Kidney epithelial cell (primary cell): ENCODE measurements around the gene DHPS. TPM values are rescaled to one million over a fixed set of nuclear protein-coding genes. Genes with fewer than 3 reads are reported as not detected.

Source experiments
- DNase-seq: peaks from one replicate; pipeline ENCODE4 v3.0.0-alpha.2; 2010; ENCODE audit warnings: low read depth
- H3K27me3 ChIP-seq: 2 replicates; pipeline ENCODE4 v1.6.0; 2011; ENCODE audit warnings: low read length; ENCODE audit not compliant: control insufficient read depth, insufficient read depth
- H3K36me3 ChIP-seq: 2 replicates; pipeline ENCODE4 v1.5.1; 2011; ENCODE audit warnings: low read length; ENCODE audit not compliant: control insufficient read depth, insufficient read depth
- H3K4me3 ChIP-seq: 2 replicates; pipeline ENCODE4 v1.5.1; 2011; ENCODE audit warnings: low read depth, mild to moderate bottlenecking, control low read depth, low read length
- total RNA-seq: library from RNA; depleted of rRNA; stranded (reverse); fragments of >200 nt; gene quantifications from 2 replicates; pipeline ENCODE4 v1.2.3, GENCODE V29; 2015
- TF ChIP-seq, protein P1 (sequence below): IDR thresholded peaks from 2 replicates; pipeline ENCODE4 v1.5.1; 2011; ENCODE audit warnings: mild to moderate bottlenecking, moderate library complexity, low read length, control low read depth, inconsistent platforms; ENCODE audit not compliant: insufficient read depth, poor library complexity, severe bottlenecking

Gene DHPS
- total RNA-seq, 1 donor from 2014 or later: 127 TPM

GRCh38 chr19:12723641-12724426, 42.2 kb upstream of the DHPS start, which contains the start of gene TNPO2:
TNPO2 (minus strand) TSS chr19:12723932; CDS start chr19:12720977, 2,955 bp downstream.
- no peaks in the 10 kb centered on the region for H3K27me3 ChIP-seq
- H3K4me3 ChIP-seq: peak within 1 kb of the TSS; percentile 40
- H3K36me3 ChIP-seq: peaks cover 4% of the 10 kb centered on the region
- TF ChIP-seq, protein P1, sequence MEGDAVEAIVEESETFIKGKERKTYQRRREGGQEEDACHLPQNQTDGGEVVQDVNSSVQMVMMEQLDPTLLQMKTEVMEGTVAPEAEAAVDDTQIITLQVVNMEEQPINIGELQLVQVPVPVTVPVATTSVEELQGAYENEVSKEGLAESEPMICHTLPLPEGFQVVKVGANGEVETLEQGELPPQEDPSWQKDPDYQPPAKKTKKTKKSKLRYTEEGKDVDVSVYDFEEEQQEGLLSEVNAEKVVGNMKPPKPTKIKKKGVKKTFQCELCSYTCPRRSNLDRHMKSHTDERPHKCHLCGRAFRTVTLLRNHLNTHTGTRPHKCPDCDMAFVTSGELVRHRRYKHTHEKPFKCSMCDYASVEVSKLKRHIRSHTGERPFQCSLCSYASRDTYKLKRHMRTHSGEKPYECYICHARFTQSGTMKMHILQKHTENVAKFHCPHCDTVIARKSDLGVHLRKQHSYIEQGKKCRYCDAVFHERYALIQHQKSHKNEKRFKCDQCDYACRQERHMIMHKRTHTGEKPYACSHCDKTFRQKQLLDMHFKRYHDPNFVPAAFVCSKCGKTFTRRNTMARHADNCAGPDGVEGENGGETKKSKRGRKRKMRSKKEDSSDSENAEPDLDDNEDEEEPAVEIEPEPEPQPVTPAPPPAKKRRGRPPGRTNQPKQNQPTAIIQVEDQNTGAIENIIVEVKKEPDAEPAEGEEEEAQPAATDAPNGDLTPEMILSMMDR: no peak
- peak; percentile 21 for DNase-seq

DNA sequence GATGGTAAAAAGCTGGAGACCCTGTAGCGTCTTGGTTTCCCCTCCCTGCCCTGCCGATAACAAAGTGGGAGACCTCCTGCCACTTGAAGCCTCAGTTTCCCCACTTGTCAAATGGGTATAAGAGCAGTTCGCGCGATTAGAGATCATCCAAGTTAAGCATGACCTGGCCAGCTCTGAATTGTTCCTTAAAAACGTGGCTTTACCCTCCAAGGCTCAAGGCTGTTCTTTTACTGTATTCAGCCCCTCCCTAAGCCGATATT, 41.6 kb upstream of the DHPS start:
- TF ChIP-seq, protein P1: no peak
- H3K36me3 ChIP-seq: peaks cover 4% of the 10 kb centered on the region
- no peaks in the 10 kb centered on the region for H3K27me3 ChIP-seq
- DNase-seq: no peak
- H3K4me3 ChIP-seq: peak overlapping the region; percentile 40

- peaks cover 4% of the 10 kb centered on the region for H3K36me3 ChIP-seq
- no peaks in the 10 kb centered on the region for H3K27me3 ChIP-seq
- peak overlapping the region; percentile 89 for H3K4me3 ChIP-seq
- TF ChIP-seq, protein P1: no peak
- peak; percentile 96 for DNase-seq
Observed at GRCh38 chr19:12722566-12723380, 41.1 kb upstream of the DHPS start.

DNA sequence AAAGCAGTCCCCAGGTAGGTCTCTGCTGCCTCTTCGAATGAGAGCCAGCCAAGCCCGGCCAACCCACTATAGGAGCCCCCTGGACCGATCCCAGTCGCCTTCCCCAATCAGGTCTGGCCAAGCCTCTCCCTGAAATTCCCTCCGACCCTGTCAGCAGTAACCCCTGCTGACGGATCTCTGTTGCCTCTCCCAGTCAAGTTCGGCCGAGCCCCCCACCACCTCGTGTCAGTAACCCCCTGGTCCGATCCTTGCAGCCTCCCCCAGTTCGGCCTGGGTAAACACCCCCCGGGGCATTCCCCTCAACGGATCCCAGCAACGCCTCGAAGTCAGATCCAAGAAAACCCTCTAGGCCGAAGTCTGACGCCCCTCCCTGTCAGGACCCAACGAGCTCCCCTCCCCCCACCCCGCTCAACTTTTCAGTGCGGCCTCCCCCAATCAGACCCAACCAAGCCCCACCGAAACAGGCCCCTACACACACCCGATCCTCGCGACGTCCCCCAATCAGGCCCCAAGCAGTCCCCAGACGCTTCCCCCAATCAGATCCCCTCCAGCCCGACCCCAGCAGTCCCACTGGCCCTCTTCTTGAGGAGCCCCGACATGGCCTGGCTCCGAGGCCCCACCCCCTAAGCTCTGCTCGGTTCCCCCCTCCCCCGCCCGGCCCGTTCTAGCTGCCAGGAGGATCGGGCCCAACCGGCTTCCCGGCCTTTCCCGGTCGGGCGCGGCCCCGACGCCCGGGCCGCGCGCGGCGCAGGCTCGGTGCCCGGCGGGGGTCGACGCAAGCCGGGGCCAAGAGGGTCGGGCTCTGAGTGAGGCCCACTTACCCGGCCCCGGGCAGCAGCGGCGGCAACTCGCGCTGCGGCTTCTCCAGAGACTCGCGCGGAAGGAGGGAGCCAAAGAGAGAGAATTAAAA, 40.2 kb upstream of the DHPS start:
- Histone ChIP-seq H3K4me3 (peak overlapping the region; percentile 89), H3K27me3 (no peaks in the 10 kb centered on the region), H3K36me3 (peaks cover 4% of the 10 kb centered on the region)
- DNase-seq: peak; percentile 19
- TF ChIP-seq, protein P1: no peak

DNA sequence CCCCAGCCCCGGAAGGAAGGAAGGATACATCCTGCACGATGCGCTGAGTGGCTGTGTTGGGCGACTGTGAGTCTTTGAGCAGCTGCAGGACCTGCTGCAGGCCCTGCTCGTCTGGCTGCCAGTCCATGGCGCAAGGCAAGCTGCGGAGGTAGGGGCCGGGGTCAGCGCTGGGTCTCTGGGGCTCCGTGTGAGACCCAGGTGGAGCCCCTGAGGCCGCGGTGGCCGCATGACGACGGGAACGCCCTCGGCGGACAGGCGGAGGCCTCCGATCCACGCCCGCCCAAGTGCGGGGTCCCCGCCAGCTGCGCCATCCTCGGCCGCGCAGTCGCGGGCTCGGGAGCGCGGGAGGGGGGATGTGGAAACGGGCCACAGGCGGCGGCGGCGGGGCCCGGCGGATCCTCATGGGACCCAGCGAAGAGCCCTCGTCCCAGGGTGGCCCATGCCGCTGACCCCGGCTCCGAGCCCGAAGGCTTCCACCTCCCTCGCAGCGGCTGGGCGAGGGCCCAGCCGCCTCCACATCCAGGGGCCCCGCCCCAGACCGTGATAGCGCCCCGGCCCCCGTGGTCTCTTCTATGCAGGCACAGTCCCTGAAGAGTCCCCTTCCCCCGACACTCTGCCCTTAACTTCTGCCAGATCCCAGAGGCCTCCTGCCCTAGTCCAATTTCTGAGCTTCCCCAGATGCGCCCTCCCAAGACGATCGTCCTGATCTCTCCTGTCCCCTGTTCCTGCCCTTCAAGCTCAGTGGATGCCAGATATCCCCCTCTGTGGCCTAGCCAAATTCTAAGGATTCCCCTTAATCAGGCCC, 39.4 kb upstream of the DHPS start:
- no peak for DNase-seq
- Histone ChIP-seq H3K4me3 (peak overlapping the region; percentile 89), H3K27me3 (no peaks in the 10 kb centered on the region), H3K36me3 (peaks cover 4% of the 10 kb centered on the region)
- TF ChIP-seq, protein P1: no peak
